Hepatocyte (in vitro differentiated cells): ENCODE data around the gene CPLX1. TPM values are rescaled to one million over a fixed set of nuclear protein-coding genes. Genes with fewer than 3 reads are reported as not detected.
A peak's percentile ranks its signal among the peaks of the same experiment; 100 is the strongest.

Source experiments
- DNase-seq: peaks from one replicate; pipeline ENCODE4 v3.0.0-alpha.2; 2016; ENCODE audit warnings: low spot score
- H2AFZ ChIP-seq: fragments of 200-600 bp; sonication (generic); 2 replicates; pipeline ENCODE4 v1.6.0; 2016; ENCODE audit warnings: antibody characterized with exemption, mild to moderate bottlenecking
- H3K27ac ChIP-seq: fragments of 200-600 bp; sonication (generic); 2 replicates; pipeline ENCODE4 v1.5.1; 2016; ENCODE audit warnings: mild to moderate bottlenecking
- H3K27me3 ChIP-seq: fragments of 200-600 bp; sonication (generic); 2 replicates; pipeline ENCODE4 v1.6.1; 2016
- H3K36me3 ChIP-seq: fragments of 200-600 bp; sonication (generic); replicated peaks from 2 replicates; pipeline ENCODE4 v1.5.1; 2016; ENCODE audit warnings: low read depth; ENCODE audit not compliant: insufficient read depth
- H3K4me1 ChIP-seq: fragments of 200-600 bp; sonication (generic); 2 replicates; pipeline ENCODE4 v1.5.1; 2016; ENCODE audit warnings: mild to moderate bottlenecking, moderate library complexity; ENCODE audit not compliant: insufficient read depth
- H3K4me2 ChIP-seq: fragments of 200-600 bp; sonication (generic); 2 replicates; pipeline ENCODE4 v1.6.0; 2016
- H3K4me3 ChIP-seq: fragments of 200-600 bp; sonication (generic); 2 replicates; pipeline ENCODE4 v1.5.1; 2016; ENCODE audit warnings: mild to moderate bottlenecking
- H3K79me2 ChIP-seq: fragments of 200-600 bp; sonication (generic); 2 replicates; pipeline ENCODE4 v1.6.0; 2017; ENCODE audit warnings: mild to moderate bottlenecking
- H3K9me2 ChIP-seq: fragments of 200-600 bp; sonication (generic); replicated peaks from 2 replicates; pipeline ENCODE4 v1.6.0; 2017; ENCODE audit warnings: mild to moderate bottlenecking; ENCODE audit not compliant: insufficient read depth
- H3K9me3 ChIP-seq: fragments of 200-600 bp; sonication (generic); 2 replicates; pipeline ENCODE4 v1.5.1; 2016; ENCODE audit warnings: low read depth, mild to moderate bottlenecking
- H4K20me1 ChIP-seq: fragments of 200-600 bp; sonication (generic); 2 replicates; pipeline ENCODE4 v1.6.0; 2016; ENCODE audit warnings: mild to moderate bottlenecking; ENCODE audit not compliant: insufficient read depth, poor library complexity, severe bottlenecking
- EZH2 ChIP-seq: fragments of 200-600 bp; sonication (generic); IDR thresholded peaks from 2 replicates; pipeline ENCODE4 v1.6.1; 2016; ENCODE audit warnings: antibody characterized with exemption, mild to moderate bottlenecking, borderline replicate concordance
- EZH2phosphoT487 ChIP-seq: fragments of 200-600 bp; sonication (generic); IDR thresholded peaks from one replicate; pipeline ENCODE4 v1.6.1; 2018; ENCODE audit warnings: antibody characterized with exemption, mild to moderate bottlenecking, low read depth, moderate library complexity; ENCODE audit not compliant: unreplicated experiment, severe bottlenecking
- WGBS: methylation state at CpG from one replicate; pipeline ENCODE4 v1.1.6; 2016; ENCODE audit warnings: low lambda C conversion rate; ENCODE audit errors: missing lambda C conversion rate; 5-methylcytosine and 5-hydroxymethylcytosine counted together
- polyA plus RNA-seq: library from polyadenylated mRNA; unstranded; fragments of >200 nt; fragmentation: Nextera tagmentation; extraction: Ambion mirVana; gene quantifications from 2 replicates; pipeline ENCODE4 v1.2.1, GENCODE V29; 2016
- total RNA-seq: library from RNA; depleted of rRNA; stranded (reverse); fragments of >200 nt; gene quantifications from 2 replicates; pipeline ENCODE4 v1.2.3, GENCODE V29; 2014
- TF ChIP-seq, protein P1 (sequence below): fragments of 200-600 bp; sonication (generic); IDR thresholded peaks from 2 replicates; pipeline ENCODE4 v1.5.1; 2016; ENCODE audit warnings: antibody characterized with exemption, mild to moderate bottlenecking; ENCODE audit not compliant: poor library complexity

CPLX1 gene
- total and polyA plus RNA-seq, 2 experiments from 2014 or later: 0.30 to 2.0 TPM

DNA sequence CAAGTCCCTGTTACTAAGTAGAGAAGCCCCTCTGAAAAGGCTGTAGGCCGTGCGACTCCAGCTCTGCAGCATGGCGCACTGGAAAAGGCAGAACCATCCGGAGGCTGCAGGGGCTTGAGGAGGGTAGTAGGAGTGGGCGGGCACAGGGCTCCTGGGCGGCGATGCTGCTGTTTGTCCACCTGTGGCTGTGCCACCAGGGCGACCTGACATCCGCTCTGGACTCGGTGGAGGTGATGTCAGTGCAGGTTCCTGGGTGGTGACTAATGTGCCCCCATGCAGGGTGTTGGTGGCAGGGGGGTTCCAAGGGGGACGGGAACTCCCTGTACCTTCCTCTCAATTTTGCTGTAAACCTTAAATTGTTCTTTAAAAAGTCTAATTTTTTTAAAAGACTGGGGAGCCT, 62.0 kb downstream of the CPLX1 start:
- Histone ChIP-seq H3K79me2 (peaks cover 28% of the 10 kb centered on the region), H3K27ac (no peak overlapping the region), H3K27me3 (no peaks in the 10 kb centered on the region), H3K4me3 (no peak overlapping the region), H3K4me1 (peaks cover 5% of the 10 kb centered on the region), H3K36me3 (no peaks in the 10 kb centered on the region), H3K4me2 (no peak overlapping the region), H3K9me3 (no peaks in the 10 kb centered on the region), H3K9me2 (no peaks in the 10 kb centered on the region), H4K20me1 (peaks cover 45% of the 10 kb centered on the region), H2AFZ (no peak overlapping the region)
- DNase-seq: no peak
- 99% methylated on average over 11 of the region's 11 CpGs for WGBS
- TF ChIP-seq EZH2phosphoT487: no peak
- TF ChIP-seq, protein P1, sequence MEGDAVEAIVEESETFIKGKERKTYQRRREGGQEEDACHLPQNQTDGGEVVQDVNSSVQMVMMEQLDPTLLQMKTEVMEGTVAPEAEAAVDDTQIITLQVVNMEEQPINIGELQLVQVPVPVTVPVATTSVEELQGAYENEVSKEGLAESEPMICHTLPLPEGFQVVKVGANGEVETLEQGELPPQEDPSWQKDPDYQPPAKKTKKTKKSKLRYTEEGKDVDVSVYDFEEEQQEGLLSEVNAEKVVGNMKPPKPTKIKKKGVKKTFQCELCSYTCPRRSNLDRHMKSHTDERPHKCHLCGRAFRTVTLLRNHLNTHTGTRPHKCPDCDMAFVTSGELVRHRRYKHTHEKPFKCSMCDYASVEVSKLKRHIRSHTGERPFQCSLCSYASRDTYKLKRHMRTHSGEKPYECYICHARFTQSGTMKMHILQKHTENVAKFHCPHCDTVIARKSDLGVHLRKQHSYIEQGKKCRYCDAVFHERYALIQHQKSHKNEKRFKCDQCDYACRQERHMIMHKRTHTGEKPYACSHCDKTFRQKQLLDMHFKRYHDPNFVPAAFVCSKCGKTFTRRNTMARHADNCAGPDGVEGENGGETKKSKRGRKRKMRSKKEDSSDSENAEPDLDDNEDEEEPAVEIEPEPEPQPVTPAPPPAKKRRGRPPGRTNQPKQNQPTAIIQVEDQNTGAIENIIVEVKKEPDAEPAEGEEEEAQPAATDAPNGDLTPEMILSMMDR: no peak
- TF ChIP-seq EZH2: no peak

DNA sequence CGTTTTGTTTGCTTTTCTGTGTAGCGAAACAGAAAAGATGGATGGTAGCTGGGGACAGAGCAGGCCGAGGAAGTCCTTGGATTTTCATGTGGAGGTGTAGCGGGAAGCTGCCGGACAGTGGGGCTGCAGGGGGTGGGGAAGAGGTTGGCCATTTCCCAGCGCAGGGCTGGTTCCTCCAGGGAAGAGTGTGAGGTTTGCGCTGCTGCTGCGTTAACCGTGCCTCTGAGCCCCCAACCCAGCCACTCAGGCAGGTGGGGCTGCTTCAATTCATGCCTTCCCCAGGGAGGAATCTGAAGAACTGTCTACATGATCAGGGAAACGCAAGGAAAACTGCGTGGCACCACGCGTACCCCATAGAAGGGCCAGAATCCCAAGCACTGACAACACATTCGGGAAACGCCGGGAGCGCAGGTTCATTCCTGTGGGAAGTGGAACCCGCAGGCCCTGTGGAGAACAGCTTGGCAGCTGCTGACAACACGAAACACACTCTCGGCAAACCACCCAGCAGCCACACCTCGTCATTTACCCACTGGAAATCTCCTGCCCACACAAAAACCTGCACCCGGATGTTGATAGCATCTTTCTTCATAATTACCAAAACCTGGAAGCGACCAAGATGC, 62.6 kb downstream of the CPLX1 start:
- TF ChIP-seq, protein P1: no peak
- no peak for TF ChIP-seq EZH2phosphoT487
- TF ChIP-seq EZH2: no peak
- H3K27ac ChIP-seq: no peak overlapping the region
- H3K36me3 ChIP-seq: no peaks in the 10 kb centered on the region
- no peaks in the 10 kb centered on the region for H3K9me2 ChIP-seq
- peaks cover 22% of the 10 kb centered on the region for H3K79me2 ChIP-seq
- H3K4me3 ChIP-seq: no peak overlapping the region
- H3K9me3 ChIP-seq: no peaks in the 10 kb centered on the region
- H3K4me2 ChIP-seq: no peak overlapping the region
- H2AFZ ChIP-seq: no peak overlapping the region
- H4K20me1 ChIP-seq: peaks cover 38% of the 10 kb centered on the region
- H3K4me1 ChIP-seq: peaks cover 5% of the 10 kb centered on the region
- no peaks in the 10 kb centered on the region for H3K27me3 ChIP-seq
- whole genome bisulfite sequencing: 98% methylated on average over 23 of the region's 23 CpGs
- no peak for DNase-seq

DNA sequence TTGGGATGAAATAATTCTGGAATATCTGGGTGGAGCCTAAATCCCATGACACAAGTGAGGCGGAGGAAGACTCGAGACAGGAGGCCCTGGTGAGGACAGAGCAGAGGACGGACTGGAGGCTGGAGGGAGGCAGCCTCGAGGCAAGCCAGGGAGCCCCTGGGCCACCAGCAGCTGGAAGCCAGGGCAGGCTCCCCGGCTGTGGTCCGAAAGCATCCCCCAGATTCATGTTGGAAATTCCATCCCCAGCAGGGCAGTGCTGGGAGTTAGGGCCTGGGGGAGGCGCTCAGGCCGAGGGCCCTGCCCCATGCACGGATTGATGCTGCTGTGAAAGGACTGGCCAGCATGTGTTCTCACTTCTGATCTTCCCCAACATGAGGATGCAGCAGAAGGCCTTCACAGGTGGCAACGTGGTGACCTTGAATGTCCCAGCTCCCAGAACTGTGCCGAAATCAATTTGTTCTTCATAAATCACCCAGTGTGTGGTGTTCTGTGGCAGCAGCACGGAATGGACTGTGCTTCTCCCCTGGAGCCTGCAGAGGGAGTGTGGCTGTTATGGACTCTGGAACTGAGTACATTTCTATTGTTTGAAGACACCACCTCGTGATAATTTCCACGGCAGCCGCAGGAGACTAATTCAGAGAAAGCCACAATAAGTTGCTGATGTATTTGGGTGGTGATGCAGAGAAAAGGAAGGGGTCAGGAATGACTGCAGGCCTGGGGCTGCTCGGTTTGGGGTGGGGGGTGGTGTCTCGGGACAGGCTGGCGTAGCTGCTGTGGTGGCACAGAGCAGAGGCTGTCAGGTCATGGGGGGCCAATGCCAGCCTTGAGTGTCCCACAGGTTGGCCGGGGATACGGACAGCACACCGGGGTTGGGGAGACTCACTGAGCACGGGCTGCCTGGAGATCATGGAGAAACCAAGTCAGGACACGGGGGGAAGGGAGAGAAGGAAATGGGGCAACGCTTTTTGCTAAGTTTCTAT, 63.4 kb downstream of the CPLX1 start:
- Histone ChIP-seq H3K4me2 (no peak overlapping the region), H2AFZ (no peak overlapping the region), H4K20me1 (peaks cover 30% of the 10 kb centered on the region), H3K9me3 (no peaks in the 10 kb centered on the region), H3K27ac (no peak overlapping the region), H3K4me1 (peaks cover 5% of the 10 kb centered on the region), H3K4me3 (no peak overlapping the region), H3K79me2 (peaks cover 15% of the 10 kb centered on the region), H3K9me2 (no peaks in the 10 kb centered on the region), H3K36me3 (no peaks in the 10 kb centered on the region), H3K27me3 (no peaks in the 10 kb centered on the region)
- 89% methylated on average over 24 of the region's 24 CpGs for WGBS
- peak; percentile 55 for DNase-seq
- no peak for TF ChIP-seq EZH2phosphoT487
- no peak for TF ChIP-seq EZH2
- TF ChIP-seq, protein P1: peak; percentile 38
